ENCODE results near the gene NFATC1. TPM values are rescaled to one million over a fixed set of nuclear protein-coding genes. Genes with fewer than 3 reads are reported as not detected.

NFATC1 gene
- total RNA-seq, 2 donors from 2014 or later = 19.0 to 20.2 TPM

GRCh38 chr18:79506191-79507075, 110.7 kb downstream of the NFATC1 start:
- peaks cover 3% of the 10 kb centered on the region for H3K36me3 ChIP-seq
- DNase-seq (ENCODE audit: low spot score) = peak; percentile 77
- peaks cover 0 to 35% of the 10 kb centered on the region in 2 donors for H3K4me1 ChIP-seq
- peak overlapping the region; percentile 87 to 93 for H3K27ac ChIP-seq
- TF ChIP-seq CTCF (IDR thresholded peaks at IDR 0.05) = no peak
- H3K4me3 ChIP-seq = peak overlapping the region; percentile 19 to 44
- H3K27me3 ChIP-seq = no peaks in the 10 kb centered on the region
- H3K9me3 ChIP-seq = no peaks in the 10 kb centered on the region

- peak overlapping the region; percentile 19 to 44 for H3K4me3 ChIP-seq
- TF ChIP-seq CTCF (IDR thresholded peaks at IDR 0.05) = no peak
- H3K4me1 ChIP-seq = peaks cover 0 to 35% of the 10 kb centered on the region in 2 donors
- DNase-seq (ENCODE audit: low spot score) = peak; percentile 89
- H3K9me3 ChIP-seq = no peaks in the 10 kb centered on the region
- H3K36me3 ChIP-seq = peaks cover 3% of the 10 kb centered on the region
- H3K27ac ChIP-seq = peak overlapping the region; percentile 87 to 93
- H3K27me3 ChIP-seq = no peaks in the 10 kb centered on the region
Observed at GRCh38 chr18:79507076-79507545, 111.4 kb downstream of the NFATC1 start.

GRCh38 chr18:79507546-79508480, 112.1 kb downstream of the NFATC1 start:
- no peaks in the 10 kb centered on the region for H3K27me3 ChIP-seq
- H3K36me3 ChIP-seq = peaks cover 3% of the 10 kb centered on the region
- H3K4me3 ChIP-seq = peak overlapping the region; percentile 19 to 44
- peak overlapping the region; percentile 87 to 93 for H3K27ac ChIP-seq
- no peak for TF ChIP-seq CTCF (IDR thresholded peaks at IDR 0.05)
- no peaks in the 10 kb centered on the region for H3K9me3 ChIP-seq
- H3K4me1 ChIP-seq = peaks cover 0 to 35% of the 10 kb centered on the region in 2 donors
- DNase-seq (ENCODE audit: low spot score) = peak; percentile 86

- no peak for TF ChIP-seq CTCF (IDR thresholded peaks at IDR 0.05)
- no peak overlapping the region for H3K4me3 ChIP-seq
Observed at GRCh38 chr18:79508565-79509535, 113.1 kb downstream of the NFATC1 start.

GRCh38 chr18:79509536-79509930, 113.8 kb downstream of the NFATC1 start:
- no peaks in the 10 kb centered on the region for H3K9me3 ChIP-seq
- H3K4me1 ChIP-seq = peaks cover 0 to 29% of the 10 kb centered on the region in 2 donors
- no peaks in the 10 kb centered on the region for H3K27me3 ChIP-seq
- no peak for DNase-seq (ENCODE audit: low spot score)
- H3K36me3 ChIP-seq = peaks cover 3% of the 10 kb centered on the region
- H3K27ac ChIP-seq = no peak overlapping the region
- no peak overlapping the region for H3K4me3 ChIP-seq
- no peak for TF ChIP-seq CTCF (IDR thresholded peaks at IDR 0.05)

More at GRCh38 chr18:79508565-79509535, 113.1 kb downstream of the NFATC1 start:
- H3K36me3 ChIP-seq = peaks cover 3% of the 10 kb centered on the region
- H3K27me3 ChIP-seq = no peaks in the 10 kb centered on the region
- peaks cover 0 to 35% of the 10 kb centered on the region in 2 donors for H3K4me1 ChIP-seq
- no peaks in the 10 kb centered on the region for H3K9me3 ChIP-seq
- peak overlapping the region; percentile 87 to 93 for H3K27ac ChIP-seq
- DNase-seq (ENCODE audit: low spot score) = no peak
